OCI-LY7 (cell line): ENCODE measurements around the gene NAPSA. TPM values are rescaled to one million over a fixed set of nuclear protein-coding genes. Genes with fewer than 3 reads are reported as not detected.

Source experiments
- BruUV-seq: library from RNA; stranded (reverse); fragments of 400-500 nt; replicated peaks from 2 replicates; lab custom pipeline; 2021; lab: Mats Ljungman, UMichigan
- CTCF ChIA-PET: fragments of 300-600 bp; sonication (Branson Sonifier 250); formaldehyde crosslinking; loops from one replicate; lab custom pipeline; 2022; ENCODE audit warnings: antibody characterized with exemption; ENCODE audit not compliant: unreplicated experiment; lab: Charles Lee
- POLR2A ChIA-PET: fragments of 300-600 bp; sonication (Branson Sonifier 250); formaldehyde crosslinking; loops from one replicate; lab custom pipeline; 2022; ENCODE audit warnings: antibody characterized with exemption; lab: Charles Lee
- DNase-seq: peaks from one replicate; pipeline ENCODE4 v3.0.0-alpha.2; 2015; ENCODE audit warnings: low spot score
- H2AFZ ChIP-seq: fragments of 200-600 bp; sonication (generic), shearing (Covaris generic); 2 replicates; pipeline ENCODE4 v1.6.1; 2014; ENCODE audit warnings: mild to moderate bottlenecking, antibody characterized with exemption, low read length, moderate library complexity
- H3K27ac ChIP-seq: fragments of 200-600 bp; sonication (generic); 2 replicates; pipeline ENCODE4 v1.5.1; 2014; ENCODE audit warnings: mixed run types, low read depth, mild to moderate bottlenecking, moderate library complexity, low read length, inconsistent platforms; ENCODE audit not compliant: poor library complexity, severe bottlenecking
- H3K36me3 ChIP-seq: fragments of 200-600 bp; sonication (generic); 2 replicates; pipeline ENCODE4 v1.6.1; 2014; ENCODE audit warnings: mild to moderate bottlenecking, antibody characterized with exemption, low read length, moderate library complexity, mixed read lengths; ENCODE audit not compliant: insufficient read depth
- H3K4me1 ChIP-seq: fragments of 200-600 bp; sonication (generic); 2 replicates; pipeline ENCODE4 v1.5.1; 2014; ENCODE audit warnings: mild to moderate bottlenecking, low read length; ENCODE audit not compliant: insufficient read depth, poor library complexity, severe bottlenecking
- H3K4me2 ChIP-seq: fragments of 200-600 bp; sonication (generic); 2 replicates; pipeline ENCODE4 v1.6.1; 2014; ENCODE audit warnings: mild to moderate bottlenecking, low read length
- H3K4me3 ChIP-seq: fragments of 200-600 bp; sonication (generic); 2 replicates; pipeline ENCODE4 v1.5.1; 2014; ENCODE audit warnings: mild to moderate bottlenecking, low read depth, low read length; ENCODE audit not compliant: poor library complexity, severe bottlenecking
- H3K79me2 ChIP-seq: fragments of 200-600 bp; sonication (generic); 2 replicates; pipeline ENCODE4 v1.6.1; 2016; ENCODE audit warnings: low read depth, mild to moderate bottlenecking, low read length, moderate library complexity, mixed read lengths; ENCODE audit not compliant: insufficient read depth
- H3K9me2 ChIP-seq: fragments of 200-600 bp; sonication (generic); 2 replicates; pipeline ENCODE4 v1.6.1; 2016; ENCODE audit warnings: mild to moderate bottlenecking, low read length, mixed read lengths; ENCODE audit not compliant: insufficient read depth
- H3K9me3 ChIP-seq: fragments of 200-600 bp; sonication (generic); 2 replicates; pipeline ENCODE4 v1.6.1; 2014; ENCODE audit warnings: mild to moderate bottlenecking, mixed run types, low read length, mixed read lengths
- H4K20me1 ChIP-seq: fragments of 200-600 bp; sonication (generic); 2 replicates; pipeline ENCODE4 v1.6.1; 2014; ENCODE audit warnings: mild to moderate bottlenecking, antibody characterized with exemption, low read length, moderate library complexity, mixed read lengths; ENCODE audit not compliant: insufficient read depth
- CTCF ChIP-seq: fragments of 200-600 bp; sonication (generic); conservative IDR thresholded peaks from 2 replicates; pipeline ENCODE4 v1.5.1; 2014; ENCODE audit warnings: mild to moderate bottlenecking, antibody characterized with exemption, low read length, moderate library complexity, mixed read lengths
- EZH2phosphoT487 ChIP-seq: fragments of 200-600 bp; sonication (generic); IDR thresholded peaks from 2 replicates; pipeline ENCODE4 v1.6.1; 2018; ENCODE audit warnings: low read depth, borderline replicate concordance, mild to moderate bottlenecking, mixed run types, antibody characterized with exemption, low read length, moderate library complexity, mixed read lengths
- intact Hi-C: fragments of 100-400 bp; cut with micrococcal nuclease; formaldehyde crosslinking; loops from one replicate; pipeline ENCODE4 v1.10.0; 2022; ENCODE audit not compliant: unreplicated experiment
- total RNA-seq, 2 experiments: library from RNA; depleted of rRNA in 1 of 2; stranded (reverse); fragments of >200 nt in 1 of 2; shearing (Covaris generic) in 1 of 2; gene quantifications; 2 replicates each; pipeline ENCODE4 v1.2.3, GENCODE V29; 2014 to 2022

The NAPSA gene
- total RNA-seq, 2 experiments from 2014 or later, result 5.7 to 30.1 TPM

GRCh38 chr19:50368649-50369570, 3.5 kb upstream of the NAPSA start:
- ChIA-PET CTCF (interaction anchor here (0.5 to 1.5 kb wide), 2 partner anchors 92 to 167 kb away, joined by 3 to 5 read pairs; no protein-coding TSS in a partner anchor), POLR2A (interaction anchor here (1.1 kb wide), 1 partner anchor 46 kb away, joined by 3 read pairs; no protein-coding TSS in a partner anchor)
- H3K4me2 ChIP-seq, result peak overlapping the region; percentile 91
- H3K79me2 ChIP-seq, result no peaks in the 10 kb centered on the region
- no peaks in the 10 kb centered on the region for H3K36me3 ChIP-seq
- TF ChIP-seq EZH2phosphoT487 (no peak), CTCF (peak; percentile 92)
- intact Hi-C loops, result loop anchor here (1.0 to 10.0 kb wide), 4 partner anchors 46 to 416 kb away; no protein-coding TSS in a partner anchor
- peak overlapping the region; percentile 87 for H2AFZ ChIP-seq
- peak overlapping the region; percentile 74 for H3K27ac ChIP-seq
- H3K9me2 ChIP-seq, result no peaks in the 10 kb centered on the region
- BruUV-seq, result no TSS peak
- no peaks in the 10 kb centered on the region for H3K9me3 ChIP-seq
- DNase-seq, result peak; percentile 92
- peak overlapping the region; percentile 81 for H3K4me3 ChIP-seq
- no peaks in the 10 kb centered on the region for H4K20me1 ChIP-seq
- peaks cover 55% of the 10 kb centered on the region for H3K4me1 ChIP-seq

- peak overlapping the region; percentile 6 for H3K27ac ChIP-seq
- peaks cover 80% of the 10 kb centered on the region for H3K4me1 ChIP-seq
- no peak for DNase-seq
- TSS peak; percentile 58 for BruUV-seq
- H3K9me2 ChIP-seq, result no peaks in the 10 kb centered on the region
- H3K9me3 ChIP-seq, result no peaks in the 10 kb centered on the region
- TF ChIP-seq EZH2phosphoT487 (no peak), CTCF (no peak)
- peaks cover 10% of the 10 kb centered on the region for H3K36me3 ChIP-seq
- no peaks in the 10 kb centered on the region for H3K79me2 ChIP-seq
- intact Hi-C loops, result loop anchor here (10.0 kb wide), 1 partner anchor 422 kb away; no protein-coding TSS in a partner anchor
- H3K4me3 ChIP-seq, result peak overlapping the region; percentile 15
- POLR2A ChIA-PET, result interaction anchor here (0.5 to 1.9 kb wide), 2 partner anchors 11 to 69 kb away, joined by 3 to 5 read pairs; no protein-coding TSS in a partner anchor
- no peak overlapping the region; the same call in 1 of the 2 replicates for H2AFZ ChIP-seq
- H3K4me2 ChIP-seq, result peak overlapping the region; percentile 47
- CTCF ChIA-PET, result no interaction called here
- no peaks in the 10 kb centered on the region for H4K20me1 ChIP-seq
These were observed 2.6 kb downstream of the NAPSA start for GRCh38 chr19:50362656-50363424.
